ENCODE data around the gene CD44.

DNA sequence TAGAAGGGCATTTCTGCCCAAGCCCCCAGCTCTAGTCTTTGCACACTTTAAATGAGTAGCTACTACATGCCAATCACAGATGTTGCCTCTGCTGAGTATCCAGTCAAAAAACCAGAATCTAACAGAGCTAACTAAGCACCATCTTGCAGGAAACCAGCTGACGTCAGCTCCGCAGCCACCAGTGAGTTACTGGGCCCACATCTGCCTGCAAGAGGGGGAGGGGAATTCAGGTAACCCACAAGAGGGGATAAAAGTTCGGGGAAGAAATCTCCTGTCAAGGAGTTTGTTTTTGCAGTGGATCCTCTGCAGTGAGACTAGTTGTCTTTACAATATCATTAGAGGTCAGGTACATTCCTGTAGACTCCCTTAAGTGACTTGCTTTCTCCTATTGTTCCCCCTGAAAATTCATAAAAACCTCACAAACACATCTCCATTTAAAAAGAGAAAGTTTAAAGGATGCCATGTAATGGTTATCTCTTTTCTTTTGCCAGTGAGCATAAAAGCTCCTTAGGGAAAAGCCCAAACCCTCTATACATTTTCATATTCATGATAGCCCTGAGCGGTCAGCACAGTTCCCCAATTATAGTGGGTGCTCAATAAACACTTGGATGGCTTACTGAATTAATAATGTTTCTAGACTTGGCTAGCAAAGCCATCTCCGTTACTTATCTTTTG lies 9.3 kb downstream of the CD44 start:
- no peak for TF ChIP-seq POLR2A (IDR thresholded peaks at IDR 0.05)
- no peak for TF ChIP-seq CTCF (IDR thresholded peaks at IDR 0.05)

Data from thyroid gland (tissue), 4 donors.